ENCODE results near the gene KLHL21. TPM values are rescaled to one million over a fixed set of nuclear protein-coding genes. Genes with fewer than 3 reads are reported as not detected.

Gene KLHL21
- total RNA-seq, 1 experiment from 2014 or later = 35.9 TPM

- H3K36me3 ChIP-seq (ENCODE audit: control insufficient read depth, insufficient read depth, low read length) = peaks cover 16% of the 10 kb centered on the region
- ChIA-PET CTCF (no interaction called here), POLR2A (no interaction called here)
- no peaks in the 10 kb centered on the region for H3K27me3 ChIP-seq (ENCODE audit: control insufficient read depth, insufficient read depth, low read length)
- TF ChIP-seq SIN3A (IDR thresholded peaks at IDR 0.05; ENCODE audit: borderline replicate concordance, insufficient read depth, low read depth, low read length) = no peak
- no peak for TF ChIP-seq REST (IDR thresholded peaks at IDR 0.05; ENCODE audit: insufficient read depth in 1 of 2, low read depth in 2 of 2, low read length in 1 of 2)
- no peak for TF ChIP-seq TCF7L2 (IDR thresholded peaks at IDR 0.05; ENCODE audit: low read depth, low read length)
- no peak for TF ChIP-seq POLR2AphosphoS5 (IDR thresholded peaks at IDR 0.05; ENCODE audit: low read depth, low read length)
- TF ChIP-seq CTCF (IDR thresholded peaks at IDR 0.05) = no peak
- DNase-seq (ENCODE audit: low read depth, low spot score) = no peak
- H3K27ac ChIP-seq (ENCODE audit: low read length) = no peak overlapping the region
- in situ Hi-C loops (cut with HindIII; ENCODE audit: low pct_unique_long_range_greater_than_20kb, low sequenced_read_pairs) (no loop called here), intact Hi-C loops (cut with micrococcal nuclease; ENCODE audit: unreplicated experiment) (no loop called here)
- no peak overlapping the region for H3K4me3 ChIP-seq (ENCODE audit: low read depth in 2 of 2, low read length in 2 of 2)
- no peaks in the 10 kb centered on the region for H3K4me1 ChIP-seq (ENCODE audit: control insufficient read depth, insufficient read depth, low read length)
- H3K9me3 ChIP-seq (ENCODE audit: control insufficient read depth, insufficient read depth, low read depth, low read length) = no peaks in the 10 kb centered on the region
- ATAC-seq = no peak
- BruUV-seq (replicated peaks) = no TSS peak
Measured at GRCh38 chr1:6547301-6547700, 55.4 kb downstream of the KLHL21 start.

GRCh38 chr1:6546326-6546725 lies 56.3 kb downstream of the KLHL21 start:
- in situ Hi-C loops (cut with HindIII; ENCODE audit: low pct_unique_long_range_greater_than_20kb, low sequenced_read_pairs) (no loop called here), intact Hi-C loops (cut with micrococcal nuclease; ENCODE audit: unreplicated experiment) (no loop called here)
- Histone ChIP-seq H3K27me3 (ENCODE audit: control insufficient read depth, insufficient read depth, low read length) (no peaks in the 10 kb centered on the region), H3K4me3 (ENCODE audit: low read depth in 2 of 2, low read length in 2 of 2) (no peak overlapping the region), H3K27ac (ENCODE audit: low read length) (no peak overlapping the region), H3K36me3 (ENCODE audit: control insufficient read depth, insufficient read depth, low read length) (peaks cover 20% of the 10 kb centered on the region), H3K4me1 (ENCODE audit: control insufficient read depth, insufficient read depth, low read length) (no peaks in the 10 kb centered on the region), H3K9me3 (ENCODE audit: control insufficient read depth, insufficient read depth, low read depth, low read length) (no peaks in the 10 kb centered on the region)
- DNase-seq (ENCODE audit: low read depth, low spot score) = no peak
- ChIA-PET POLR2A (no interaction called here), CTCF (no interaction called here)
- no peak for ATAC-seq
- TF ChIP-seq CTCF (IDR thresholded peaks at IDR 0.05) = no peak
- no peak for TF ChIP-seq SIN3A (IDR thresholded peaks at IDR 0.05; ENCODE audit: borderline replicate concordance, insufficient read depth, low read depth, low read length)
- TF ChIP-seq REST (IDR thresholded peaks at IDR 0.05; ENCODE audit: insufficient read depth in 1 of 2, low read depth in 2 of 2, low read length in 1 of 2) = no peak
- TF ChIP-seq POLR2AphosphoS5 (IDR thresholded peaks at IDR 0.05; ENCODE audit: low read depth, low read length) = no peak
- TF ChIP-seq TCF7L2 (IDR thresholded peaks at IDR 0.05; ENCODE audit: low read depth, low read length) = no peak
- BruUV-seq (replicated peaks) = no TSS peak

Data from Panc1 (cell line).